Breast epithelium (tissue), 4 donors: ENCODE data around the gene SNAPC2. TPM values are rescaled to one million over a fixed set of nuclear protein-coding genes. Genes with fewer than 3 reads are reported as not detected.
"Not testable (repeated sequence)": the region's sequence is repeated elsewhere in the genome, so short reads cannot be mapped to it uniquely, and the experiment has no call there.

Experiments
- DNase-seq, 2 donors: peaks; one replicate each; pipeline ENCODE4 v3.0.0-alpha.2; 2019; ENCODE audit warnings: low spot score in 2 of 2
- H3K27ac ChIP-seq, 2 donors: fragments of 200-600 bp; sonication (generic) in 1 of 2; one replicate each; pipeline ENCODE4 v1.5.1; 2016 to 2019; ENCODE audit warnings: mild to moderate bottlenecking in 1 of 2
- H3K27me3 ChIP-seq, 2 donors: fragments of 200-600 bp; sonication (generic) in 1 of 2; one replicate each; pipeline versions ENCODE4 v1.5.1 to v1.6.0; 2017 to 2019; ENCODE audit warnings: control low read depth in 1 of 2, mild to moderate bottlenecking in 1 of 2
- H3K36me3 ChIP-seq: fragments of 200-600 bp; one replicate; pipeline ENCODE4 v1.5.1; 2019
- H3K4me1 ChIP-seq, 2 donors: fragments of 200-600 bp; sonication (generic); one replicate each; pipeline ENCODE4 v1.5.1; 2016 to 2019; ENCODE audit warnings: control low read depth in 1 of 2
- H3K4me3 ChIP-seq, 3 donors: fragments of 200-600 bp; sonication (generic); 1 replicate in 2 of 3; 2 replicates in 1 of 3; pipeline ENCODE4 v1.5.1; 2016 to 2019; ENCODE audit warnings: mild to moderate bottlenecking in 3 of 3, moderate library complexity in 2 of 3
- H3K9me3 ChIP-seq, 2 donors: fragments of 200-600 bp; sonication (generic) in 1 of 2; one replicate each; pipeline ENCODE4 v1.5.1; 2016 to 2019; ENCODE audit warnings: control low read depth in 1 of 2
- POLR2A ChIP-seq: fragments of 450-650 bp; IDR thresholded peaks from one replicate; pipeline ENCODE4 v1.6.1; 2016; ENCODE audit warnings: antibody characterized with exemption, mild to moderate bottlenecking, moderate library complexity
- POLR2AphosphoS5 ChIP-seq, 3 donors: sonication (generic); formaldehyde crosslinking; IDR thresholded peaks; one replicate each; pipeline ENCODE4 v1.6.1; 2017; ENCODE audit warnings: antibody characterized with exemption in 3 of 3
- intact Hi-C: fragments of 100-400 bp; cut with DNase I; formaldehyde crosslinking; loops from one replicate; pipeline ENCODE4 v1.15.1; 2023; ENCODE audit warnings: low total_unique reads
- total RNA-seq, 3 donors: library from RNA; depleted of rRNA; stranded (reverse); fragments of >200 nt; gene quantifications; one replicate each; pipeline ENCODE4 v1.1.0, GENCODE V29; 2016
- TF ChIP-seq, protein P1 (sequence below), 3 donors: fragments of 450-650 bp; IDR thresholded peaks; one replicate each; pipeline ENCODE4 v1.5.1; 2016 to 2017; ENCODE audit warnings: antibody characterized with exemption in 3 of 3, mild to moderate bottlenecking in 3 of 3, moderate library complexity in 3 of 3

The SNAPC2 gene
- total RNA-seq, 3 donors from 2014 or later = 13.8 to 14.8 (median 13.8) TPM

DNA sequence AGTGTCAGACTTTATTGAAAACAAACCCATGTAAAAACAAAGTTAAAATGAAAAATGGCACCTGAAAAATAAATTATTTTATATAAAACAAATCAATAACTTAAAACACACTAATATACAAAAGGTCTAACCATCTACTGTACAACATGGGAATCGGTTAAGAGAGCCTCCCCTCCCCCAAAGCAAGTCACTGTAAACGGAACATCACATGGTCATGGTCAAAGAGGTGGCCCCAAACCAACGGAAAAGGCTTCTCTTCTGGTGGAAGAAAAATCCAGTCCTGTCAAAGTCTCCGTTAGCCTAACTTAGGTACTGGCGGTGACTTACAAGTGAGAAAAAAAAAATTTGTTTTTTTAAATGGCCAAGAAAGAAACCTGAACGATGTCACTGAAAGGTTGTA lies 39.1 kb downstream of the SNAPC2 start:
- no peak for TF ChIP-seq POLR2AphosphoS5 (IDR thresholded peaks at IDR 0.05)
- TF ChIP-seq, protein P1, sequence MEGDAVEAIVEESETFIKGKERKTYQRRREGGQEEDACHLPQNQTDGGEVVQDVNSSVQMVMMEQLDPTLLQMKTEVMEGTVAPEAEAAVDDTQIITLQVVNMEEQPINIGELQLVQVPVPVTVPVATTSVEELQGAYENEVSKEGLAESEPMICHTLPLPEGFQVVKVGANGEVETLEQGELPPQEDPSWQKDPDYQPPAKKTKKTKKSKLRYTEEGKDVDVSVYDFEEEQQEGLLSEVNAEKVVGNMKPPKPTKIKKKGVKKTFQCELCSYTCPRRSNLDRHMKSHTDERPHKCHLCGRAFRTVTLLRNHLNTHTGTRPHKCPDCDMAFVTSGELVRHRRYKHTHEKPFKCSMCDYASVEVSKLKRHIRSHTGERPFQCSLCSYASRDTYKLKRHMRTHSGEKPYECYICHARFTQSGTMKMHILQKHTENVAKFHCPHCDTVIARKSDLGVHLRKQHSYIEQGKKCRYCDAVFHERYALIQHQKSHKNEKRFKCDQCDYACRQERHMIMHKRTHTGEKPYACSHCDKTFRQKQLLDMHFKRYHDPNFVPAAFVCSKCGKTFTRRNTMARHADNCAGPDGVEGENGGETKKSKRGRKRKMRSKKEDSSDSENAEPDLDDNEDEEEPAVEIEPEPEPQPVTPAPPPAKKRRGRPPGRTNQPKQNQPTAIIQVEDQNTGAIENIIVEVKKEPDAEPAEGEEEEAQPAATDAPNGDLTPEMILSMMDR (IDR thresholded peaks at IDR 0.05) = no peak
- TF ChIP-seq POLR2A = no peak
- Histone ChIP-seq H3K27ac (no peak overlapping the region), H3K27me3 (no peaks in the 10 kb centered on the region), H3K36me3 (no peaks in the 10 kb centered on the region), H3K9me3 (no peaks in the 10 kb centered on the region), H3K4me3 (no peak overlapping the region), H3K4me1 (no peaks in the 10 kb centered on the region)
- intact Hi-C loops = no loop called here
- no peak for DNase-seq

DNA sequence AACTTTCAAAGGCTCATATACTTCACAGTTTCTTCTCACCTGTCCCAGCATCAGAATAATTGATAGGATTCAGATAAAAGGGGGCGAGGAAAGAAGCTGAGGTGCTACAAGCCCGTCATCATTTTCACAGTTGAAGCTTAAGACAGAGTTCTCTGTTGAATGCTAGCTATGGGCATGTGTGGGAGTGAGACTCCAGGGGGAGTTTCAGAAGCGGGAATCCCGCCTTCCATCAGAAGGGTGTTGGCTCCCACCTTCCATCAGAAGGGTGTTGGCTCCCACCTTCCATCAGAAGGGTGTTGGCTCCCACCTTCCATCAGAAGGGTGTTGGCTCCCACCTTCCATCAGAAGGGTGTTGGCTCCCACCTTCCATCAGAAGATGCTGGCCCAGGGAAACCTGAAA lies 40.9 kb downstream of the SNAPC2 start:
- H3K4me1 ChIP-seq, H3K9me3 ChIP-seq, H3K27ac ChIP-seq, H3K4me3 ChIP-seq, intact Hi-C loops, DNase-seq, H3K27me3 ChIP-seq, H3K36me3 ChIP-seq: not testable (repeated sequence)

DNA sequence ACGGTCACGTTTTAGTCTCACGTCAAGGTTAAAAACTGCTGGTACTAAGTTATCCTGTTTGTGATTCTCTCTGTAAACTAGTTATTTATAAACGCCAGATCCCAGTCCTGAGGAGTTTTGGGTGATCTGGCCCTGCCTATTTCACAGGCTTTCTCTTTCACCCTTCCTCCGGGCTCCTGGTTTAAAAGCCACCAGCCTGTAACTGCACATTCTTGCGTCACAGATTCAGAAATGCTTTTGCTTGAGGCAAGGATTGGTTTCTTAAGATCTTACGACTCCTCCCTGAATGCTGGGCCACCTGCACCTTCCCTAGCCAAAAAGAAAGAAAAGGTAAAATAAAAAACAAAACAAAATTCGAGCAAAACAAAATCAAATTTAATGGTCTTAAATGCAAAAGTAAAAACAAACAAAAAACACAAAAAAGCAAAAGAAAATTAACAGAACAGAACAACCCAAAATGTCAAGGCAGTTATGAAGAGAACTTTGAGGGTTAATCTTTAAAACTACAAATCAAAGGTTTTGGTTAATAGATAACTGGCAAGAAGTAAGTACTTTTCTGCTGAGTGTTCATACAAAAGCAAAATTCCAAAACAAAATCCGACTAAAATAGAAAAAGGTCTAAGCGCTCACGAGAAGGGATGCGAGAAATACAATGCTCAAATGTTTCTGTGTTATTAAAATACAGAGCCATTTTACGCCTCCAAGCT lies 41.9 kb downstream of the SNAPC2 start:
- no peak overlapping the region for H3K27ac ChIP-seq
- H3K4me3 ChIP-seq = no peak overlapping the region
- H3K9me3 ChIP-seq = no peaks in the 10 kb centered on the region
- DNase-seq = no peak
- TF ChIP-seq, protein P1 (IDR thresholded peaks at IDR 0.05) = no peak
- TF ChIP-seq POLR2A (no peak), POLR2AphosphoS5 (IDR thresholded peaks at IDR 0.05) (no peak)
- no peaks in the 10 kb centered on the region for H3K27me3 ChIP-seq
- H3K4me1 ChIP-seq = no peaks in the 10 kb centered on the region
- intact Hi-C loops = no loop called here
- H3K36me3 ChIP-seq = no peaks in the 10 kb centered on the region

DNA sequence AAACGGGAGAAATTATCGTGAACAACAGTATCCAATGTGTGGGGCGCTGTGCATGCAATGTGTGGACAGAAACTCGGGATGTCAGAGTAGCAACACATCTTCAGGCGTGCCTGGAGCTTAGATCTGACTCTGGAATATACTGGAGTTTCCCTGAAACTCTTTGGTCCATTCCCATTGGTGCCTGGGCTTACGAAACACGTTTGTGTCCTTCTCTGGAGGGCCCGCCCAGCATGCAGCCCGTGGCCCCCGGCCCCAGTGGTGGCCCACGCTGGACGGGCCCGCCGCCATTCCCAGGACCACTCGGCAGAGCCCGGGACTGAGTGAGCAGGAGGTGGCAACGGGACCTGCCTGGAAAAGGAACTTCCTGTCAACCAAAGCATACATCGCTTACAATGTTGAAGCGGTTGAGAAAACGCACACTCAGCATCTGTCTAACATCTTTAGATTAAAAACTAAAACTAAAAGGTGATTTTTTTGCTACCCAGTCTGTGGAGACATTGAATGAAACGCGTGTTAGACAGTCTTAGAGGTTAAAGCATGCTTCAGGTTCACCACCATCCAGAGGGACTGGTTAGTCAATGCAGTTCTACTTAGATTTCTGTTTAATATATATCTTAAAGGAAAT lies 42.6 kb downstream of the SNAPC2 start:
- Histone ChIP-seq H3K4me3 (no peak overlapping the region), H3K36me3 (no peaks in the 10 kb centered on the region), H3K9me3 (no peaks in the 10 kb centered on the region), H3K27me3 (no peaks in the 10 kb centered on the region), H3K4me1 (no peaks in the 10 kb centered on the region), H3K27ac (no peak overlapping the region)
- intact Hi-C loops = no loop called here
- TF ChIP-seq POLR2AphosphoS5 (IDR thresholded peaks at IDR 0.05) (no peak), POLR2A (no peak)
- TF ChIP-seq, protein P1 (IDR thresholded peaks at IDR 0.05) = no peak
- DNase-seq = no peak

DNA sequence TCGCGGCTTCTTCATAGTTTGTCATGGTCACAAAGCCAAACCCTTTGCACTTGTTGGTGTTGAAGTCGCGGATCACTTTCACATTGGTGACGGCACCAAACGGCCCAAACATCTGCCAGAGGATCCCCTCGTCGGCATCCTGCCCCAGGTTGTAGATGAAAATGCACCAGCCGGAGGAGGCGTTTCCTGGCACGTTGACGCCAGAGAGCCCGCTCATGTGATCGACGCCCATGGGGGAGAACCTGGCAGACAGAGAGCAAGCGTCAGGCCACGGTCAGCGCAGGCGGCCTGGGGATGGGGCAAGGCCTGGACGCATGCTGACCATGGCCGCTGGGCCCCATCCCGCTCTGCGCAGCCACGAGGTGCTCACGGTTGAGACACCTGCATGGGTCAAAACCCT lies 43.4 kb downstream of the SNAPC2 start:
- H3K36me3 ChIP-seq = no peaks in the 10 kb centered on the region
- H3K4me3 ChIP-seq = no peak overlapping the region
- no peak overlapping the region for H3K27ac ChIP-seq
- H3K4me1 ChIP-seq = no peaks in the 10 kb centered on the region
- H3K9me3 ChIP-seq = no peaks in the 10 kb centered on the region
- H3K27me3 ChIP-seq = no peaks in the 10 kb centered on the region
- DNase-seq = no peak
- no peak for TF ChIP-seq POLR2A
- no peak for TF ChIP-seq POLR2AphosphoS5 (IDR thresholded peaks at IDR 0.05)
- TF ChIP-seq, protein P1 (IDR thresholded peaks at IDR 0.05) = no peak
- intact Hi-C loops = no loop called here
